K562 (cell line): Measurements from ENCODE around the gene EFCAB8. TPM values are rescaled to one million over a fixed set of nuclear protein-coding genes. Genes with fewer than 3 reads are reported as not detected.

Experiments used
- ATAC-seq: fragments of 200-7000 bp; cut with Tn5 transposase; 3 replicates; pipeline ENCODE4 v1.9.1; 2020; ENCODE audit warnings: moderate library complexity
- BruUV-seq: library from RNA; stranded (reverse); fragments of 400-500 nt; replicated peaks from 2 replicates; lab custom pipeline; 2021; lab: Mats Ljungman, UMichigan
- CTCF ChIA-PET: fragments of 300-600 bp; formaldehyde crosslinking; extraction: SDS; loops from one replicate; lab custom pipeline; 2021; ENCODE audit warnings: low intra/inter-chr PET ratio; lab: Yijun Ruan, JAX
- POLR2A ChIA-PET: fragments of 300-600, 350-650 bp; sonication (Branson Sonifier 250); formaldehyde crosslinking; extraction: SDS; loops from one replicate; lab custom pipeline; 2021; ENCODE audit warnings: antibody characterized with exemption, inconsistent platforms; lab: Yijun Ruan, JAX
- DNase-seq, 4 experiments: peaks; one replicate each; pipeline versions ENCODE4 v3.0.0 to v3.0.0-alpha.2; 2011 to 2018; ENCODE audit warnings: low spot score in 3 of 4, mixed read lengths in 3 of 4; ENCODE audit errors: extremely low read depth in 1 of 4
- FAIRE-seq: peaks from 2 replicates; lab custom pipeline; 2011; peaks lifted over from hg19 to GRCh38; lab: Jason Lieb, UNC
- H2AFZ ChIP-seq: 2 replicates; pipeline ENCODE4 v1.6.0; 2011; ENCODE audit warnings: low read depth, low read length, control low read depth, inconsistent platforms
- H3K27ac ChIP-seq: fragments of 200-600 bp; 3 replicates; pipeline ENCODE4 v1.8.0; 2011; ENCODE audit warnings: low read depth, mild to moderate bottlenecking, control low read depth, inconsistent platforms, low read length, moderate library complexity, mixed read lengths; ENCODE audit errors: extremely low read depth
- H3K27me3 ChIP-seq, 2 experiments: fragments of 300-600 bp in 1 of 2; 2 replicates in 1 of 2; 3 replicates in 1 of 2; pipeline versions ENCODE4 v1.6.0 to v1.8.0; 2011; ENCODE audit warnings: inconsistent platforms in 2 of 2, low read length in 2 of 2, mild to moderate bottlenecking in 1 of 2, mixed read lengths in 1 of 2, moderate library complexity in 1 of 2; ENCODE audit not compliant: control insufficient read depth in 2 of 2, insufficient read depth in 2 of 2
- H3K36me3 ChIP-seq: fragments of 300-600 bp; 3 replicates; pipeline ENCODE4 v1.8.0; 2011; ENCODE audit warnings: mild to moderate bottlenecking, low read length, inconsistent platforms; ENCODE audit not compliant: control insufficient read depth, insufficient read depth
- H3K4me1 ChIP-seq, 2 experiments: fragments of 200-600 bp in 1 of 2; replicated peaks in 1 of 2; 2 replicates in 1 of 2; 3 replicates in 1 of 2; pipeline versions ENCODE4 v1.5.1 to v1.8.0; 2011; ENCODE audit warnings: inconsistent platforms in 2 of 2, low read length in 2 of 2, mild to moderate bottlenecking in 1 of 2, mixed read lengths in 1 of 2, moderate library complexity in 1 of 2; ENCODE audit not compliant: control insufficient read depth in 2 of 2, insufficient read depth in 2 of 2
- H3K4me2 ChIP-seq: 2 replicates; pipeline ENCODE4 v1.6.1; 2011; ENCODE audit warnings: low read length, control low read depth, inconsistent platforms, mixed read lengths; ENCODE audit not compliant: insufficient read depth
- H3K4me3 ChIP-seq: fragments of 200-600 bp; sonication (generic), shearing (Covaris generic); 2 replicates; pipeline ENCODE4 v1.5.1; 2016; ENCODE audit warnings: control low read depth, inconsistent platforms
- H3K79me2 ChIP-seq: fragments of 200-600 bp; 3 replicates; pipeline ENCODE4 v1.8.0; 2011; ENCODE audit warnings: low read length, inconsistent platforms; ENCODE audit not compliant: control insufficient read depth, insufficient read depth
- H3K9ac ChIP-seq, 2 experiments: 2 replicates each; pipeline versions ENCODE4 v1.6.0 to v1.6.1; 2011; ENCODE audit warnings: low read depth in 2 of 2, low read length in 2 of 2, control low read depth in 1 of 2, inconsistent platforms in 1 of 2, mild to moderate bottlenecking in 1 of 2, mixed read lengths in 1 of 2; ENCODE audit not compliant: insufficient read depth in 1 of 2
- H3K9me1 ChIP-seq: one replicate; pipeline ENCODE4 v1.6.0; 2011; ENCODE audit warnings: inconsistent platforms, mild to moderate bottlenecking, low read length, moderate library complexity; ENCODE audit not compliant: control insufficient read depth, insufficient read depth
- H3K9me3 ChIP-seq: replicated peaks from 2 replicates; pipeline ENCODE4 v1.5.1; 2011; ENCODE audit warnings: low read depth, low read length, inconsistent platforms; ENCODE audit not compliant: control insufficient read depth, insufficient read depth
- H4K20me1 ChIP-seq: replicated peaks from 2 replicates; pipeline ENCODE4 v1.6.1; 2011; ENCODE audit warnings: low read length, inconsistent platforms, mixed read lengths; ENCODE audit not compliant: control insufficient read depth, insufficient read depth
- L3MBTL2 ChIP-seq: fragments of 450-650 bp; IDR thresholded peaks from 2 replicates; pipeline ENCODE4 v1.6.1; 2016; ENCODE audit warnings: mild to moderate bottlenecking, moderate library complexity
- RAD21 ChIP-seq, 2 experiments: fragments of 250-450 bp in 1 of 2; fragments of 450-650 bp in 1 of 2; sonication (Bioruptor Pico) in 1 of 2; formaldehyde crosslinking in 1 of 2; IDR thresholded peaks in 1 of 2; conservative IDR thresholded peaks in 1 of 2; 2 replicates each; pipeline versions ENCODE4 v1.4.0 to v1.8.0; 2020 to 2022; ENCODE audit warnings: mild to moderate bottlenecking in 2 of 2, moderate library complexity in 1 of 2
- STAT5B ChIP-seq: fragments of 250-450 bp; sonication (Bioruptor Pico); IDR thresholded peaks from 2 replicates; pipeline ENCODE4 v1.8.0; 2021; ENCODE audit warnings: mild to moderate bottlenecking, inconsistent platforms
- XRCC4 ChIP-seq: IDR thresholded peaks from one replicate; pipeline ENCODE4 v1.6.1; 2011; ENCODE audit not compliant: insufficient read depth, insufficient read length; ENCODE audit errors: extremely low read depth
- ZNF263 ChIP-seq: sonication (generic); formaldehyde crosslinking; IDR thresholded peaks from 2 replicates; pipeline ENCODE4 v1.8.0; 2022; ENCODE audit warnings: mild to moderate bottlenecking, missing genetic modification reagents, borderline replicate concordance
- ZNF79 ChIP-seq: fragments of 250-450 bp; sonication (Bioruptor Pico); IDR thresholded peaks from 2 replicates; pipeline ENCODE4 v1.4.0; 2020; ENCODE audit warnings: low read depth, mild to moderate bottlenecking, moderate library complexity
- WGBS: fragments of 100-300 bp; shearing (Covaris generic); methylation state at CpG from one replicate; pipeline ENCODE4 v1.1.6; 2016; ENCODE audit warnings: low coverage, mixed read lengths; ENCODE audit not compliant: insufficient coverage; ENCODE audit errors: missing lambda C conversion rate; 5-methylcytosine and 5-hydroxymethylcytosine counted together
- in situ Hi-C: fragments of 300-500 bp; cut with MboI; formaldehyde crosslinking; loops from 4 replicates; pipeline ENCODE4 v1.15.0; 2018; ENCODE audit warnings: inconsistent platforms, mixed read lengths
- intact Hi-C: fragments of 100-400 bp; cut with micrococcal nuclease; formaldehyde crosslinking; loops from 2 replicates; pipeline ENCODE4 v1.14.2; 2022
- polyA plus RNA-seq, 8 experiments: library from polyadenylated mRNA; depleted of rRNA in 4 of 8; stranded (reverse) in 5 of 8; unstranded in 3 of 8; fragments of >200 nt; fragmentation: Nextera tagmentation in 2 of 8; fragmentation: Illumina TruSeq in 1 of 8; extraction: Ambion mirVana in 2 of 8; extraction: Trizol in 1 of 8; gene quantifications; 2 replicates each; pipeline versions ENCODE4 v1.2.1 to v1.2.3, GENCODE V29; 2011 to 2014; ENCODE audit warnings: inconsistent platforms in 1 of 8, missing spikeins in 1 of 8
- total RNA-seq, 7 experiments: library from RNA; depleted of rRNA in 6 of 7; stranded (reverse); fragments of >200 nt in 6 of 7; fragmentation: Illumina TruSeq in 2 of 7; extraction: Trizol in 2 of 7; gene quantifications; 2 replicates each; pipeline versions ENCODE4 v1.2.1 to v1.2.3, GENCODE V29; 2011 to 2021; ENCODE audit warnings: low replicate concordance in 1 of 7
- TF ChIP-seq, protein P1 (sequence below): sonication (generic); formaldehyde crosslinking; IDR thresholded peaks from 2 replicates; pipeline ENCODE4 v1.8.0; 2022; ENCODE audit warnings: mild to moderate bottlenecking, missing genetic modification reagents
- TF ChIP-seq, protein P2 (sequence below): sonication (generic); formaldehyde crosslinking; IDR thresholded peaks from 2 replicates; pipeline ENCODE4 v1.8.0; 2022; ENCODE audit warnings: mild to moderate bottlenecking, low read depth, missing genetic modification reagents
- TF ChIP-seq, protein P3 (sequence below): IDR thresholded peaks from 3 replicates; pipeline ENCODE4 v1.6.1; 2011; ENCODE audit warnings: borderline replicate concordance, mild to moderate bottlenecking, moderate library complexity; ENCODE audit not compliant: insufficient read length; ENCODE audit errors: extremely low read depth
- TF ChIP-seq, protein P4 (sequence below): fragments of 250-450 bp; sonication (Bioruptor Pico); IDR thresholded peaks from 2 replicates; pipeline ENCODE4 v1.4.0; 2020; ENCODE audit warnings: mild to moderate bottlenecking, moderate library complexity

EFCAB8 gene
- total and polyA plus RNA-seq, 9 of the 15 experiments (the other 6 are each of a cell fraction or from before 2014, with no cell fraction given), result 0.03 to 0.18 (median 0.11) TPM; not detected in 6

DNA sequence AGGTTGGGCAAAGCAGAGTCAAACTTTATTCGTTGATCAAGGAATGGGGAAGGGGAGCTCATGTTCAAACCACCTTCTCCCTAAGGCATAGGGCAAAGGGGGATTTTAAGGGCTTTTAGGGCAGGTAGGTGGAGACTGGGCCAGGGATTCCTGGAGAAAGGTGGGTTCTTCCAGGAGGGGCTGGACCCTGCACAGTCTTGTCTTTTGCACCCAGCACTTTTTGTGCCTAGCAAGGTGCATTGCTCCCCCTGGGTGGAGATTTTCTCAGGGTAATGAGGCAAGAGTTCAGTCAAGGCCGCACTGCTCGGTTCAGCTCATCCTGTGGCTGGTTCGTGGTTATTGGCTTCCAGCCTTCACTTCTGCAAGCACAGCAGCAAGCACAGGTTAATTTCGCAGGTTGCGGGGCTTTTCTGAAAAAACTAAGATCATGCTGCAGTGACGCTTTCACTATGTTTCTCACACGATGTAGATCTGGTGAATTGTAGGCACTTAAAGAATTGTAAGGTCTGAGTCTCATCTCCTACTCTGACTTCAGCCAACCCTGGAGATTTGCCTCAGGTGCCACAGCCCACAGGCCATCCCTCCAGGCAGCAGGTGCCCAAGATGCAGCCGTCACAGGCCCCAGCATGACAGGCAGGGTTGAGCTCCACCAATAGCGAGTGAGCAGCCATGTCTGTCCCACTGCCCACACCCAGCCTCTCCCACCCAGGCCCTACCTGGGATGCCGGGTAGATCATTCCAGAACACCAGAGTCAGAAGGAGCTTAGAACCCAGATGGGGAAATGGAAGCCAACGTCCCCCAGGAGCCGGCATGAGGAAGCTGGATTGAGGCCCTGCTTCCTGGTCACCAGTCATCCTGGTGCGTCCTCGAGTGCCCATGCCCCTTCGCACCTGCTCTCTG is 108.4 kb downstream of the EFCAB8 start:
- Histone ChIP-seq H3K27ac (no peak overlapping the region), H3K4me2 (no peak overlapping the region), H3K9me1 (no peaks in the 10 kb centered on the region), H3K79me2 (no peaks in the 10 kb centered on the region), H3K4me1 (peaks cover 0 to 2% of the 10 kb centered on the region in 2 experiments; a peak in 2 of 5 replicates), H2AFZ (no peak overlapping the region), H3K9ac (0 out of 4 replicates have a peak overlapping the region, but pooled peaks of 1 of the 2 experiments have one; percentile 17), H3K9me3 (no peaks in the 10 kb centered on the region), H3K36me3 (no peaks in the 10 kb centered on the region), H3K27me3 (peaks cover 31 to 67% of the 10 kb centered on the region in 2 experiments), H4K20me1 (no peaks in the 10 kb centered on the region; the same call in 1 of the 2 replicates), H3K4me3 (no peak overlapping the region)
- DNase-seq (no peak), FAIRE-seq (no peak), ATAC-seq (no peak)
- intact Hi-C loops (no loop called here), in situ Hi-C loops (no loop called here)
- 2% methylated on average over 13 of the region's 16 CpGs for WGBS
- no TSS peak for BruUV-seq
- ChIA-PET CTCF (no interaction called here), POLR2A (interaction anchor here (0.8 to 2.1 kb wide), 3 partner anchors 9 to 22 kb away, joined by 4 to 6 read pairs (median 5); no protein-coding TSS in a partner anchor)
- TF ChIP-seq ZNF263 (CRISPR knock-in tag), result no peak
- no peak for TF ChIP-seq STAT5B (CRISPR knock-in tag)
- TF ChIP-seq ZNF79, result no peak
- no peak for TF ChIP-seq XRCC4
- TF ChIP-seq, protein P1, sequence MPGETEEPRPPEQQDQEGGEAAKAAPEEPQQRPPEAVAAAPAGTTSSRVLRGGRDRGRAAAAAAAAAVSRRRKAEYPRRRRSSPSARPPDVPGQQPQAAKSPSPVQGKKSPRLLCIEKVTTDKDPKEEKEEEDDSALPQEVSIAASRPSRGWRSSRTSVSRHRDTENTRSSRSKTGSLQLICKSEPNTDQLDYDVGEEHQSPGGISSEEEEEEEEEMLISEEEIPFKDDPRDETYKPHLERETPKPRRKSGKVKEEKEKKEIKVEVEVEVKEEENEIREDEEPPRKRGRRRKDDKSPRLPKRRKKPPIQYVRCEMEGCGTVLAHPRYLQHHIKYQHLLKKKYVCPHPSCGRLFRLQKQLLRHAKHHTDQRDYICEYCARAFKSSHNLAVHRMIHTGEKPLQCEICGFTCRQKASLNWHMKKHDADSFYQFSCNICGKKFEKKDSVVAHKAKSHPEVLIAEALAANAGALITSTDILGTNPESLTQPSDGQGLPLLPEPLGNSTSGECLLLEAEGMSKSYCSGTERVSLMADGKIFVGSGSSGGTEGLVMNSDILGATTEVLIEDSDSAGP (CRISPR knock-in tag), result no peak
- TF ChIP-seq, protein P2, sequence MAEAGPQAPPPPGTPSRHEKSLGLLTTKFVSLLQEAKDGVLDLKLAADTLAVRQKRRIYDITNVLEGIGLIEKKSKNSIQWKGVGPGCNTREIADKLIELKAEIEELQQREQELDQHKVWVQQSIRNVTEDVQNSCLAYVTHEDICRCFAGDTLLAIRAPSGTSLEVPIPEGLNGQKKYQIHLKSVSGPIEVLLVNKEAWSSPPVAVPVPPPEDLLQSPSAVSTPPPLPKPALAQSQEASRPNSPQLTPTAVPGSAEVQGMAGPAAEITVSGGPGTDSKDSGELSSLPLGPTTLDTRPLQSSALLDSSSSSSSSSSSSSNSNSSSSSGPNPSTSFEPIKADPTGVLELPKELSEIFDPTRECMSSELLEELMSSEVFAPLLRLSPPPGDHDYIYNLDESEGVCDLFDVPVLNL (CRISPR knock-in tag), result no peak
- TF ChIP-seq L3MBTL2, result no peak
- TF ChIP-seq, protein P3, sequence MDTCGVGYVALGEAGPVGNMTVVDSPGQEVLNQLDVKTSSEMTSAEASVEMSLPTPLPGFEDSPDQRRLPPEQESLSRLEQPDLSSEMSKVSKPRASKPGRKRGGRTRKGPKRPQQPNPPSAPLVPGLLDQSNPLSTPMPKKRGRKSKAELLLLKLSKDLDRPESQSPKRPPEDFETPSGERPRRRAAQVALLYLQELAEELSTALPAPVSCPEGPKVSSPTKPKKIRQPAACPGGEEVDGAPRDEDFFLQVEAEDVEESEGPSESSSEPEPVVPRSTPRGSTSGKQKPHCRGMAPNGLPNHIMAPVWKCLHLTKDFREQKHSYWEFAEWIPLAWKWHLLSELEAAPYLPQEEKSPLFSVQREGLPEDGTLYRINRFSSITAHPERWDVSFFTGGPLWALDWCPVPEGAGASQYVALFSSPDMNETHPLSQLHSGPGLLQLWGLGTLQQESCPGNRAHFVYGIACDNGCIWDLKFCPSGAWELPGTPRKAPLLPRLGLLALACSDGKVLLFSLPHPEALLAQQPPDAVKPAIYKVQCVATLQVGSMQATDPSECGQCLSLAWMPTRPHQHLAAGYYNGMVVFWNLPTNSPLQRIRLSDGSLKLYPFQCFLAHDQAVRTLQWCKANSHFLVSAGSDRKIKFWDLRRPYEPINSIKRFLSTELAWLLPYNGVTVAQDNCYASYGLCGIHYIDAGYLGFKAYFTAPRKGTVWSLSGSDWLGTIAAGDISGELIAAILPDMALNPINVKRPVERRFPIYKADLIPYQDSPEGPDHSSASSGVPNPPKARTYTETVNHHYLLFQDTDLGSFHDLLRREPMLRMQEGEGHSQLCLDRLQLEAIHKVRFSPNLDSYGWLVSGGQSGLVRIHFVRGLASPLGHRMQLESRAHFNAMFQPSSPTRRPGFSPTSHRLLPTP, result no peak
- TF ChIP-seq RAD21 (CRISPR knock-in tag; conservative IDR thresholded peaks at IDR 0.05 in 1 of 2, IDR thresholded peaks at IDR 0.05 in 1 of 2), result no peak
- TF ChIP-seq, protein P4, sequence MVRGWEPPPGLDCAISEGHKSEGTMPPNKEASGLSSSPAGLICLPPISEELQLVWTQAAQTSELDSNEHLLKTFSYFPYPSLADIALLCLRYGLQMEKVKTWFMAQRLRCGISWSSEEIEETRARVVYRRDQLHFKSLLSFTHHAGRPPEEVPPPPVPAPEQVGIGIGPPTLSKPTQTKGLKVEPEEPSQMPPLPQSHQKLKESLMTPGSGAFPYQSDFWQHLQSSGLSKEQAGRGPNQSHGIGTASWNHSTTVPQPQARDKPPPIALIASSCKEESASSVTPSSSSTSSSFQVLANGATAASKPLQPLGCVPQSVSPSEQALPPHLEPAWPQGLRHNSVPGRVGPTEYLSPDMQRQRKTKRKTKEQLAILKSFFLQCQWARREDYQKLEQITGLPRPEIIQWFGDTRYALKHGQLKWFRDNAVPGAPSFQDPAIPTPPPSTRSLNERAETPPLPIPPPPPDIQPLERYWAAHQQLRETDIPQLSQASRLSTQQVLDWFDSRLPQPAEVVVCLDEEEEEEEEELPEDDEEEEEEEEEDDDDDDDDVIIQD (CRISPR knock-in tag), result no peak
